NCI-H1048 (cell line): Measurements from ENCODE around the gene SLC19A1.

ENCODE experiments used
- DNase-seq: peaks from one replicate; lab custom pipeline; 2025; lab: John Stamatoyannopoulos, UW

SLC19A1 gene

GRCh38 chr21:45558044-45558721 is 15.9 kb upstream of the SLC19A1 start:
- DNase-seq = no peak

DNA sequence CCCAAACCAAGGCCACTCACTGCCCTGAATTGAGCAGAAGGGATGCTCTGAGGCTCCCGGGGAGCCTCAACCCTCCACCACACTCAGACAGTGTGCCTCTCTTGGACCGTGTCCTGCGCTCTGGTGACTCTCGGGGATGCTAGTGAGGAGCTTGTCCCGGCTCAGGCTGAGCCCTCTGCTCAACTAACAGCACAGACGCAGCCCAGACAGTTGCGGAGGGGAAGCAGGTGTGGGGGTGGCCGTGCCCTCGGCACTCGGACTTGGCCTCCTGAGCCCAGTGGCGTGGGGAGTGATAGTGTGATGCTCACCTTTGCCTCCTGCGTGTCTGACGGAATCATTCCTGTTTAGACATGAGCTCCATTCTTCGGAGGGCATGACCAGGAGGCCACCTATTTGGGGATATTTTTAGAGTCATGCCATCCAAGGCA is 15.4 kb upstream of the SLC19A1 start:
- no peak for DNase-seq

DNA sequence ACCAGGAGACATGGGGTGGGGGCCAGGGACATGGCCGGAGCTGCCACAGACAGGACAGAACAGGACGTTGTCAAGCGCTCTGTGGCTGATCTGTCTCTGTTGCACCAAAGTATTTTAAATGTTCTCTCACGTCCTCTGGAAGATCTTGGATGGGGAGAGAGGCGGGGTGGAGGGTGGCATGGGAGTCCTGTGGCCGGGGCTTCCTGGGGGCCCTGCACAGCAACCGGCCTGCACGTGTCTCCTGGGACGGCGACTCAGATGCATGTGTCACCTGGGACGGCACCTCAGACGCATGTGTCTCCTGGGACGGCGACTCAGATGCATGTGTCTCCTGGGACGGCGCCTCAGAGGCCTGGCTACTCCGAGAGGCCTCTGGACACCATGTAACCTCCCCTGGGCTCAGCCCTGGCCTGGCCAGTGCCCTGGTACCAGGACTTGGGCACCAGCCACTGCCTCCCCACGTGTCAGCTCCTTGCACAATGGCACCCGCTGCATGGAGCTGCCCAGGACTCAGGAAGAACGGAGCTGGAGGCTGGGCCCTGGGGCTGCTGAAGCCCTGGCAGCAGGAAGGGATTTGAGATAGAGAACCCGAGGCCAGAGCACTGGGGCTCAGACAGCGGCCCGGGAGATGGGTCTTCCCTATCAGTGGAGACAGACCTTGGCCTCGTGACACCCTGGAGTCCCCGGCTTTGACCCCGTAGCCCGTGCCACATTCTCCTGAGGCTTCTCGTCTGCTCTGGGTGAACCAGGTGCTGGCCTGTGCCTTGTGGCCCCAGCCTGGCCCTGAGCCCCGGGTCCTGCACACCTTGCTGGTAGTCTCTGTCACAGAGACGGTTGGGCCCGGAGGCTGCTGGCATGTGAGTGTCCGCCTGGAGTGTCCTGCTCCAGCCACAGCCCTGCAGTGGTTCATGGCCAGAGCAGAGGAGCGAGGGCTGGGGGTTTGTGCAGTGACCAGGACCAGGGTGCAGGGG is 14.7 kb upstream of the SLC19A1 start:
- no peak for DNase-seq

GRCh38 chr21:45556302-45556644 is 14.0 kb upstream of the SLC19A1 start:
- DNase-seq = no peak

- no peak for DNase-seq
Observed at GRCh38 chr21:45555557-45556301, 13.5 kb upstream of the SLC19A1 start.

- DNase-seq = no peak
Observed at GRCh38 chr21:45555251-45555556, 13.0 kb upstream of the SLC19A1 start.

DNA sequence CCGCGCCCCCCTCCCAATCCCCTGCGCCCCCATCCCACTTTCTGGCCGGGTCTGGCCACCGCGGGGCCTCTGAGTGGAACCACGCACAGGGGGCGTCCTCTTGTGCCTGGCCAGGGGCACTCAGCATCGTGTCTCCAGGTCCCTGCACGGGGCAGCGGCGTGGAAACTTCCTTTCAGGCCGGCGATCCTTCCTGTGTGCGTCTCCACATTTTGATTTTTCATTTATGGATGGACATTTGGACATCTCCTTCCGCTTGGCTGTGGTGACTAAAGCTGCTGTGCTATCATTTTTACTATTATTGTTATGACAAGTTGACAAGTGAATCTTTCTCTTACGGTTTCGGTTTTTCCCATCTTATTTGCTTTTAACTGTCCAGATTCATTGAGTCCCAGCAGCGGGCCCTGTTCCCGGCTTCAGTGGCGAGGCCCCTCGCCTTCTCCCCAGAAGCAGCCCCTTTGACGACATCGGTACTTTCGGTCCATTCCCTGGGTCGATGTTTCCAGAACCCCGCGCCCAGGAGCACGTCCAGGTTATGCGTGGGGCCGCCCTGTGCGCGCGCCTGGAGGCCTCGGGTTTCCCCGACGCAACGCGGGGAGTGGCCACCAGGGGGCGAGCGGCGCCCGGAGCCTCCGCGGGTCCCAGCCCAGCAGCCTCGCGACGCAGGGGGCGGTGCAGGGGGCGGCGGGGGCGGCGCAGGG is 12.4 kb upstream of the SLC19A1 start:
- peak; percentile 19 for DNase-seq

DNA sequence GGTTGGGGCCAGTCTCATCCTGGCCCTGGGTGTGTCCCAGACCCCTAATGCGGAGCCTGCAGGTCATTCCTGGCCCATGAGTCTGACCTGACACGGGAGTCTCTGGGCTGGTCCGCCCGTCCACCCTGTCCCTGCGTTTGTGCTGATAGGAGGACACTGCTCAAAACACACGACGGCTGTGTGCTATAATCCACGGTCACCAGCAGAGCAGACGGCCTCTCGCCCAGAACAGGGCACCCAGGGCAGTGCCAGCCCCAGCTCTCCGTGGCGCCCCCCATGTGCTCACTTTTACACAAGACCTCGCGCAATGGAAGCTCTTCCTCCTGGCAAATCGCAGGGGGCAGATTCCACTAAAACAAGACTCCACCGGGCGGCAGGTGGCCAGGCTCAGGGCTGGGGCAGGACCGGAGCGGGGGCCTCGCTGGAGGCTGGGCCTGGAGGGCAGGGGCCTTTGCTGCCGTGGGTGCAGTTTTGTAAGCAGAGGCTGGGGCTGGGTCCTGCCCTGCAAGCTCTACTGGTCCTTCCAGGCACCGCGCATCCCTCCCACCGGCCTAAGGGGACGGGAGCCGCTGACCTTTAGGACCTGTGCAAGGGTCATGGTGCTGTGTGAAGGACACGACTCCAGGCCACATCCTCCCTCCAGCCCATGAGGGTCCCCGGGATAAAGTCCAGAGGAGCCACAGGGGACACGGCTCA is 10.6 kb upstream of the SLC19A1 start:
- no peak for DNase-seq

- no peak for DNase-seq
Observed at GRCh38 chr21:45551783-45552695, 9.8 kb upstream of the SLC19A1 start.

GRCh38 chr21:45551316-45551715 is 9.1 kb upstream of the SLC19A1 start:
- DNase-seq = no peak

- no peak for DNase-seq
Observed at GRCh38 chr21:45550522-45551210, 8.4 kb upstream of the SLC19A1 start.

DNA sequence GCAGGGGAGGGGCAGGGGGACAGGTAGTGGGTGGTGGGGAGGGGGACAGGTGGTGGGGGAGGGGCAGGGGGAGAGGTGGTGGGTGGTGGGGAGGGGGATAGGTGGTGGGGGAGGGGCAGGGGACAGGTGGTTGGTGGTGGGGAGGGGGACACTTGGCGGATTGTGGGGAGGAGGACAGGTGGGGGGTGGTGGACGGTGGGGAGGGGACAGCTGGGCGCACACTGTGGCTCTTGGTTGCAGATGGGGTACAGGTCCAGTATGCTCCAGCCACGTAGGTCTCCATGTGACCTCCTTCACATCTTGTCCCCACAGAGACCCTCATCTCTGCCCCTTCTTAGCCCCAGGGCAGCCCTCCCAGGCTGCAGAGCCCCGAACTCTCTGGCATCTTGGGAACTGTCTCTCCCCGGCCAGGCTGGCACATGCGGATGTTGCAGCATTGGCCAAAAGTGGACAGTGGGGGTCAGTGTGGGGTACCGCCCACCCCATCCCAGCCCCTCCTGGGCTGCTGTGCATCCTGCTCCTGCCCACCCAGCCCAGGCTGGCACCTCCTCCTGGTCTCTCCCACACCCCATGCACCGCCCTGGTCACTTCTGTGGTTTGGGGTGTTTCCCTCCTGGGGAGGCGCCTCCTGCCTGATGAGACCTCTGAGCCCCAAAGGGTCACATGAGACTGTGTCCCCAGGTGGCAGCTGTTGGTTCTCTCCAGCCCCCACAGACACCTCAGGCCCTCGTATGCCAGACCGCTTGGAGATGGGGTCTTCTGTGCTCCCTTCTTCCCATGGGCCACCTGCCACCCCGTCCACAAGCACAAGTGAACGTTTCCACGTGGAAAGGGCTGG is 7.6 kb upstream of the SLC19A1 start:
- no peak for DNase-seq

GRCh38 chr21:45548711-45549491 is 6.7 kb upstream of the SLC19A1 start:
- DNase-seq = no peak

DNA sequence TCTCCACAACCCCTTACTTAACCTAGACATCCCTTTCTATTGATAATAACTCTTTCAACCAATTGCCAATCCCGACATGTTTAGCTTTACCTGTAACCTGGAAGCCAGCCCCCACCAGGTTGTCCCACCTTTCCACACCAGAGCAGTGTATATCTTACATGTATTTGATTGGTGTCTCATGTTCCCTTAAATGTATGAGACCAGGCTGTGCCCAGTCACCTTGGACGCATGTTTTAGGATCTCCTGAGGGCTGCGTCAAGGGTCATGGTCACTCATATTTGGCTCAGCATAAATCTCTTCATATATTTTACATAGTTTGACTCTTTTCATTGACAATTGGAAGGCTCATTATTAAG is 5.3 kb upstream of the SLC19A1 start:
- DNase-seq = no peak

- DNase-seq = no peak
Observed at GRCh38 chr21:45546636-45547544, 4.7 kb upstream of the SLC19A1 start.

GRCh38 chr21:45545691-45546531 is 3.7 kb upstream of the SLC19A1 start:
- no peak for DNase-seq
